ENCODE measurements around the gene PICK1.

DNA sequence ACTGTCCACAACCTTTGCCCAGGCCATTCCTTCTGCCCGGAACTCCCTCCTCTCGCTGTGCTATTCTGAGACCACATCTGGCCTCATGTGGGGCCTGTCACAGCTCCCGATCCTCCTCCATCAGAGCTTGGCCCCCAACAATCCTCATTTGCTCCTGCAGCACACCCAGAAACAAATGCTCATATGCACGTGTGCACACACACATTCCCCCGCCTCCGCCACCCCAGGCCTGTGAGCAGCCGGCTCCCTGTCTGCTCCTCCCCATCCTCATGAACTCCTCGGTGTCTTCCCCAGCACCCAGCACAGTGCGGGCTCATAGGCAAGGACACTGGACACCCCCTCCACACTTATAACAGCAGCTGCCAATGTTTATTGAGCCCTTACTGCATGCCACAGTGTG is 29.7 kb upstream of the PICK1 start:
- TF ChIP-seq, protein P1, sequence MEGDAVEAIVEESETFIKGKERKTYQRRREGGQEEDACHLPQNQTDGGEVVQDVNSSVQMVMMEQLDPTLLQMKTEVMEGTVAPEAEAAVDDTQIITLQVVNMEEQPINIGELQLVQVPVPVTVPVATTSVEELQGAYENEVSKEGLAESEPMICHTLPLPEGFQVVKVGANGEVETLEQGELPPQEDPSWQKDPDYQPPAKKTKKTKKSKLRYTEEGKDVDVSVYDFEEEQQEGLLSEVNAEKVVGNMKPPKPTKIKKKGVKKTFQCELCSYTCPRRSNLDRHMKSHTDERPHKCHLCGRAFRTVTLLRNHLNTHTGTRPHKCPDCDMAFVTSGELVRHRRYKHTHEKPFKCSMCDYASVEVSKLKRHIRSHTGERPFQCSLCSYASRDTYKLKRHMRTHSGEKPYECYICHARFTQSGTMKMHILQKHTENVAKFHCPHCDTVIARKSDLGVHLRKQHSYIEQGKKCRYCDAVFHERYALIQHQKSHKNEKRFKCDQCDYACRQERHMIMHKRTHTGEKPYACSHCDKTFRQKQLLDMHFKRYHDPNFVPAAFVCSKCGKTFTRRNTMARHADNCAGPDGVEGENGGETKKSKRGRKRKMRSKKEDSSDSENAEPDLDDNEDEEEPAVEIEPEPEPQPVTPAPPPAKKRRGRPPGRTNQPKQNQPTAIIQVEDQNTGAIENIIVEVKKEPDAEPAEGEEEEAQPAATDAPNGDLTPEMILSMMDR (optimal IDR thresholded peaks at IDR 0.05 in 1 of 3, IDR thresholded peaks at IDR 0.05 in 1 of 3, conservative IDR thresholded peaks at IDR 0.05 in 1 of 3; ENCODE audit: extremely low read depth in 1 of 3, insufficient read depth in 2 of 3, low read length in 3 of 3) = no peak
- TF ChIP-seq EZH2 (IDR thresholded peaks at IDR 0.05; ENCODE audit: low read length) = no peak

Measured in keratinocyte (primary cell).